ENCODE measurements around the gene PYDC1. TPM values are rescaled to one million over a fixed set of nuclear protein-coding genes. Genes with fewer than 3 reads are reported as not detected.

PYDC1 gene
- total RNA-seq (2021; fragmentation: NEBNext Ultra II Directional; extraction: Animal tissue kit (Norgen Biotek cat#: 25700)), result 3.0 and 3.5 TPM in 2 replicates
- 5.9 and 11.1 TPM in 2 replicates for polyA plus RNA-seq (2011; rRNA removed)
- polyA plus RNA-seq (2011; cell fraction: cytosol; rRNA removed), result 6.0 TPM
- polyA plus RNA-seq (2011; cell fraction: nucleus; rRNA removed), result 3.6 TPM
- 2.5 to 6.9 TPM (median 3.8 TPM) in 4 replicates for polyA plus RNA-seq (2012, experiment 1 of 2)
- polyA plus RNA-seq (2012, experiment 2 of 2), result 13.3 TPM
- 2.0 TPM for polyA plus RNA-seq (2013, experiment 1 of 2)
- 1.6 TPM for polyA plus RNA-seq (2013, experiment 2 of 2)
- polyA minus RNA-seq (2011; rRNA and poly(A)+ RNA removed), result 0.56 TPM in 1 of 2 replicates, not detected in the other
- polyA minus RNA-seq (2011; cell fraction: cytosol; rRNA and poly(A)+ RNA removed), result not detected
- polyA minus RNA-seq (2011; cell fraction: nucleus; rRNA and poly(A)+ RNA removed), result not detected
- long read RNA-seq, experiment 1, result 0 reads
- long read RNA-seq, experiment 2, result 0 reads

- no peak within 1 kb of the TSS for H2AK5ac ChIP-seq (ENCODE audit: low read depth, low read length)
- peaks cover 8 to 21% (median 19%) of the 10 kb centered on the region in 4 experiments for H3K27me3 ChIP-seq (replicated peaks in 1 of 4; ENCODE audit: control insufficient read depth in 3 of 4, extremely low read depth in 1 of 4, insufficient read depth in 3 of 4, low read length in 3 of 4)
- no peak within 1 kb of the TSS for H3K4ac ChIP-seq (replicated peaks; ENCODE audit: insufficient read length, low read depth, low read length)
- no peak within 1 kb of the TSS for H3K23ac ChIP-seq (ENCODE audit: insufficient read length)
- FAIRE-seq (no peak), DNase-seq (ENCODE audit: low read depth in 1 of 2, low spot score in 2 of 2) (peak in 1 of 2 experiments; percentile 75)
- POLR2A ChIA-PET (ENCODE audit: partially characterized antibody), result interaction anchor here (0.6 to 24.0 kb wide), 13 partner anchors 11 to 279 kb away, joined by 3 to 430 read pairs (median 4); partner anchors contain the start of genes FUS and PYCARD
- H4K91ac ChIP-seq (replicated peaks; ENCODE audit: insufficient read length, low read length), result peak within 1 kb of the TSS; percentile 61
- peak within 1 kb of the TSS; percentile 1 to 74 (median 49); a peak in 7 of 8 replicates for H3K4me3 ChIP-seq (ENCODE audit: extremely low read depth in 1 of 4, insufficient read depth in 2 of 4, low read depth in 3 of 4, low read length in 4 of 4)
- H4K8ac ChIP-seq (ENCODE audit: extremely low read depth, insufficient read depth, low read length), result peak within 1 kb of the TSS; percentile 22
- peaks cover 0 to 33% (median 20%) of the 10 kb centered on the region in 4 experiments; a peak in 6 of 7 replicates for H3K4me1 ChIP-seq (replicated peaks in 1 of 4; ENCODE audit: control insufficient read depth in 3 of 4, insufficient read depth in 4 of 4, low read length in 3 of 4)
- H2BK5ac ChIP-seq (ENCODE audit: low read depth, low read length), result 0 out of 2 replicates have a peak within 1 kb of the TSS, but pooled peaks have one; percentile 13
- H3K27ac ChIP-seq (ENCODE audit: low read depth, low read length), result no peak within 1 kb of the TSS
- CTCF ChIA-PET (ENCODE audit: partially characterized antibody), result interaction anchor here (0.6 to 2.6 kb wide), 23 partner anchors 10 to 478 kb away, joined by 3 to 10 read pairs (median 3); partner anchors contain the start of genes PYCARD and ZNF843
- peak within 1 kb of the TSS; percentile 48; the same call in 1 of the 2 replicates for H2BK20ac ChIP-seq (ENCODE audit: low read length)
- H2BK12ac ChIP-seq (ENCODE audit: low read depth, low read length), result peak within 1 kb of the TSS; percentile 76; the same call in 1 of the 2 replicates
- H3K14ac ChIP-seq (ENCODE audit: insufficient read length), result no peak within 1 kb of the TSS
- peak within 1 kb of the TSS; percentile 48 for H3K18ac ChIP-seq (ENCODE audit: extremely low read depth, low read length)
- no peak within 1 kb of the TSS for H2BK120ac ChIP-seq (replicated peaks; ENCODE audit: low read depth, low read length)
- H2AFZ ChIP-seq (ENCODE audit: low read length), result peak within 1 kb of the TSS; percentile 84
- H3K9me3 ChIP-seq (ENCODE audit: insufficient read depth in 2 of 2, low read depth in 1 of 2, low read length in 1 of 2), result no peaks in the 10 kb centered on the region
- H3K36me3 ChIP-seq (ENCODE audit: control insufficient read depth in 2 of 4, insufficient read depth in 4 of 4, low read length in 3 of 4), result no peaks in the 10 kb centered on the region
- H3K56ac ChIP-seq (replicated peaks; ENCODE audit: insufficient read length, low read depth, low read length), result no peak within 1 kb of the TSS
- no peaks in the 10 kb centered on the region for H4K20me1 ChIP-seq (replicated peaks in 1 of 2; ENCODE audit: control insufficient read depth in 1 of 2, insufficient read depth in 2 of 2, low read length in 2 of 2)
- peak within 1 kb of the TSS; percentile 95; the same call in 1 of the 2 replicates for H2BK15ac ChIP-seq (ENCODE audit: low read length)
- no peaks in the 10 kb centered on the region for H3K79me2 ChIP-seq (ENCODE audit: control insufficient read depth in 1 of 2, insufficient read depth in 2 of 2, low read length in 2 of 2)
- no peak within 1 kb of the TSS for H3K9ac ChIP-seq (replicated peaks in 1 of 4; ENCODE audit: extremely low read depth in 1 of 4, low read depth in 3 of 4, low read length in 3 of 4)
- WGBS, 2 experiments (ENCODE audit: extremely low coverage in 1 of 2, insufficient coverage in 1 of 2, insufficient read length in 1 of 2, insufficient replicate concordance in 2 of 2, low coverage in 1 of 2, low lambda C conversion rate in 2 of 2, missing lambda C conversion rate in 1 of 2), result 12% methylated on average over 52 of the region's 52 CpGs; no CpG with 5 or more reads in 1 of the 2 experiments
- H3K79me1 ChIP-seq (ENCODE audit: low read depth, low read length), result no peaks in the 10 kb centered on the region
- H3K23me2 ChIP-seq (ENCODE audit: low read depth, low read length), result peaks cover 19% of the 10 kb centered on the region
- H3K4me2 ChIP-seq (ENCODE audit: insufficient read depth in 1 of 2, low read depth in 2 of 2, low read length in 2 of 2), result peak within 1 kb of the TSS; percentile 79 to 92
- no peak within 1 kb of the TSS for H4K5ac ChIP-seq (ENCODE audit: insufficient read length, low read depth, low read length)
- TF ChIP-seq GABPA (IDR thresholded peaks at IDR 0.05; ENCODE audit: borderline replicate concordance, insufficient read depth, low read length) (no peak), SUZ12 (IDR thresholded peaks at IDR 0.05; ENCODE audit: low read length) (peak; percentile 75), EZH2 (IDR thresholded peaks at IDR 0.05; ENCODE audit: low read depth, low read length, severe bottlenecking) (peak; percentile 48), CTCF (IDR thresholded peaks at IDR 0.05; ENCODE audit: control extremely low read depth in 1 of 3, insufficient read depth in 1 of 3, low read depth in 1 of 3, low read length in 3 of 3) (peak in 1 of 3 experiments; percentile 7; a peak in 1 of 4 replicates), RBBP5 (IDR thresholded peaks at IDR 0.05; ENCODE audit: borderline replicate concordance, low read depth, low read length) (0 out of 2 replicates have a peak, but pooled peaks have one; percentile 19), SP4 (IDR thresholded peaks at IDR 0.05; ENCODE audit: low read length) (no peak)
Measured at GRCh38 chr16:31216422-31217135, at the start of gene PYDC1. Gene PYDC1 (minus strand): TSS chr16:31217135. CDS start chr16:31217028, 107 bp downstream.

All from H1 (cell line).